ENCODE measurements around the gene CAMK1D. TPM values are rescaled to one million over a fixed set of nuclear protein-coding genes. Genes with fewer than 3 reads are reported as not detected.
A peak's percentile ranks its signal among the peaks of the same experiment; 100 is the strongest.

Gene CAMK1D
- total and polyA plus RNA-seq, 2 of the 8 experiments (the other 6 are each of a cell fraction or from before 2014, with no cell fraction given): 3.5 to 10.6 TPM

DNA sequence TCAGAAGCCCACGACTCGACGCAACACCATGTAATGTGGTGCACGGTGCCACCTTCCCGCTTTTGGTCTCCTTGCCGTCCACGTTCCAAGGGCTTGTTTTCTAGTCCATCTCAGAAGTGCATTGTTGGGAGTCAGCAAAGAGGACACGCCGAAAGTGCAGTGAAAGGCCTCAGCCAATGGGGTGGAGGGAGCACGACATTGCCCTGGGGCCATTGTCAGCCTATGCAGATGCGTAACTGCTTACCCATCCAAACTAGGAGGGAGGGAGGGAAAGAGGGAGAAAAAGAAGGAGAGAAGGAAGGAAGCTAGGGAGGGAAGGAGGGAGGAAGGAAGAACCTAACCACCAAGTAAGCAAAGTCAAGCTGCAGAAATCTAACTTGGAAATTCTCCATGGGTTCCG is 449.8 kb downstream of the CAMK1D start:
- H2BK12ac ChIP-seq (ENCODE audit: low read depth, low read length): no peak overlapping the region; the same call in 1 of the 2 replicates
- no peak for FAIRE-seq
- no peak overlapping the region for H3K4me3 ChIP-seq (ENCODE audit: extremely low read depth in 1 of 4, insufficient read depth in 2 of 4, low read depth in 3 of 4, low read length in 4 of 4)
- H3K9me3 ChIP-seq (ENCODE audit: insufficient read depth in 2 of 2, low read depth in 1 of 2, low read length in 1 of 2): no peaks in the 10 kb centered on the region
- H2BK20ac ChIP-seq (ENCODE audit: low read length): no peak overlapping the region
- H3K36me3 ChIP-seq (ENCODE audit: control insufficient read depth in 2 of 4, insufficient read depth in 4 of 4, low read length in 3 of 4): no peaks in the 10 kb centered on the region
- no peak overlapping the region for H3K9ac ChIP-seq (replicated peaks in 1 of 4; ENCODE audit: extremely low read depth in 1 of 4, low read depth in 3 of 4, low read length in 3 of 4)
- 81% methylated on average over 12 of the region's 12 CpGs; no CpG with 5 or more reads in 1 of the 2 experiments for WGBS, 2 experiments (ENCODE audit: extremely low coverage in 1 of 2, insufficient coverage in 1 of 2, insufficient read length in 1 of 2, insufficient replicate concordance in 2 of 2, low coverage in 1 of 2, low lambda C conversion rate in 2 of 2, missing lambda C conversion rate in 1 of 2)
- peaks cover 6% of the 10 kb centered on the region for H3K23me2 ChIP-seq (ENCODE audit: low read depth, low read length)
- H4K20me1 ChIP-seq (replicated peaks in 1 of 2; ENCODE audit: control insufficient read depth in 1 of 2, insufficient read depth in 2 of 2, low read length in 2 of 2): no peaks in the 10 kb centered on the region
- no peaks in the 10 kb centered on the region for H3K79me1 ChIP-seq (ENCODE audit: low read depth, low read length)
- H3K79me2 ChIP-seq (ENCODE audit: control insufficient read depth in 1 of 2, insufficient read depth in 2 of 2, low read length in 2 of 2): no peaks in the 10 kb centered on the region
- no peak for TF ChIP-seq TEAD4 (IDR thresholded peaks at IDR 0.05; ENCODE audit: low read depth, low read length)
- TF ChIP-seq EZH2 (IDR thresholded peaks at IDR 0.05; ENCODE audit: low read depth, low read length, severe bottlenecking): no peak
- TF ChIP-seq RXRA (IDR thresholded peaks at IDR 0.05; ENCODE audit: insufficient read depth, low read depth, low read length): no peak
- TF ChIP-seq CEBPB (IDR thresholded peaks at IDR 0.05; ENCODE audit: low read depth, low read length): no peak
- TF ChIP-seq RFX5 (IDR thresholded peaks at IDR 0.05; ENCODE audit: borderline replicate concordance, low read depth, low read length): no peak
- no peak for TF ChIP-seq HDAC6 (IDR thresholded peaks at IDR 0.05; ENCODE audit: low read depth, low read length)
- TF ChIP-seq JUND (IDR thresholded peaks at IDR 0.05; ENCODE audit: low read length): no peak
- no peak for TF ChIP-seq CREB1 (IDR thresholded peaks at IDR 0.05)
- TF ChIP-seq, protein P1, sequence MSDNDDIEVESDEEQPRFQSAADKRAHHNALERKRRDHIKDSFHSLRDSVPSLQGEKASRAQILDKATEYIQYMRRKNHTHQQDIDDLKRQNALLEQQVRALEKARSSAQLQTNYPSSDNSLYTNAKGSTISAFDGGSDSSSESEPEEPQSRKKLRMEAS (IDR thresholded peaks at IDR 0.05): no peak
- TF ChIP-seq, protein P2, sequence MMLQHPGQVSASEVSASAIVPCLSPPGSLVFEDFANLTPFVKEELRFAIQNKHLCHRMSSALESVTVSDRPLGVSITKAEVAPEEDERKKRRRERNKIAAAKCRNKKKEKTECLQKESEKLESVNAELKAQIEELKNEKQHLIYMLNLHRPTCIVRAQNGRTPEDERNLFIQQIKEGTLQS (IDR thresholded peaks at IDR 0.05; ENCODE audit: insufficient read depth, low read depth, low read length): no peak
- no peak for TF ChIP-seq SAP30 (IDR thresholded peaks at IDR 0.05; ENCODE audit: insufficient read depth, insufficient replicate concordance, low read length)
- no peak for TF ChIP-seq KDM4A (IDR thresholded peaks at IDR 0.05; ENCODE audit: low read depth, low read length, severe bottlenecking)
- no peak for TF ChIP-seq TCF12 (IDR thresholded peaks at IDR 0.05; ENCODE audit: low read depth, low read length)
- H3K27me3 ChIP-seq (replicated peaks in 1 of 4; ENCODE audit: control insufficient read depth in 3 of 4, extremely low read depth in 1 of 4, insufficient read depth in 3 of 4, low read length in 3 of 4): no peaks in the 10 kb centered on the region
- H2AK5ac ChIP-seq (ENCODE audit: low read depth, low read length): no peak overlapping the region
- peak overlapping the region; percentile 23 for H4K91ac ChIP-seq (replicated peaks; ENCODE audit: insufficient read length, low read length)
- H2AFZ ChIP-seq (ENCODE audit: low read length): peak overlapping the region; percentile 54; the same call in 1 of the 2 replicates
- H2BK120ac ChIP-seq (replicated peaks; ENCODE audit: low read depth, low read length): no peak overlapping the region
- H3K4ac ChIP-seq (replicated peaks; ENCODE audit: insufficient read length, low read depth, low read length): no peak overlapping the region
- H3K56ac ChIP-seq (replicated peaks; ENCODE audit: insufficient read length, low read depth, low read length): no peak overlapping the region
- no peak overlapping the region for H3K23ac ChIP-seq (ENCODE audit: insufficient read length)
- peak overlapping the region in 1 of 2 experiments; percentile 15; a peak in 1 of 4 replicates for H3K4me2 ChIP-seq (ENCODE audit: insufficient read depth in 1 of 2, low read depth in 2 of 2, low read length in 2 of 2)
- H3K27ac ChIP-seq (ENCODE audit: low read depth, low read length): no peak overlapping the region; the same call in 1 of the 2 replicates
- no peak overlapping the region for H3K14ac ChIP-seq (ENCODE audit: insufficient read length)
- no peak overlapping the region; the same call in 1 of the 2 replicates for H2BK15ac ChIP-seq (ENCODE audit: low read length)
- H4K5ac ChIP-seq (ENCODE audit: insufficient read length, low read depth, low read length): no peak overlapping the region
- ChIA-PET CTCF (ENCODE audit: partially characterized antibody) (interaction anchor here (0.6 to 3.7 kb wide), 15 partner anchors 8 to 466 kb away, joined by 3 to 14 read pairs (median 4); no protein-coding TSS in a partner anchor), POLR2A (ENCODE audit: partially characterized antibody) (no interaction called here)
- no peak overlapping the region; the same call in 1 of the 2 replicates for H3K18ac ChIP-seq (ENCODE audit: extremely low read depth, low read length)
- H4K8ac ChIP-seq (ENCODE audit: extremely low read depth, insufficient read depth, low read length): no peak overlapping the region
- H2BK5ac ChIP-seq (ENCODE audit: low read depth, low read length): no peak overlapping the region
- H3K4me1 ChIP-seq (replicated peaks in 1 of 4; ENCODE audit: control insufficient read depth in 3 of 4, insufficient read depth in 4 of 4, low read length in 3 of 4): peaks cover 0 to 11% (median 4%) of the 10 kb centered on the region in 4 experiments; a peak in 3 of 7 replicates
- DNase-seq (ENCODE audit: low read depth in 1 of 2, low spot score in 2 of 2): no peak

Measured in H1 (cell line).